Ecto neural progenitor cell (in vitro differentiated cells): ENCODE data around the gene SERPINB6.
"Not testable (repeated sequence)": the region's sequence is repeated elsewhere in the genome, so short reads cannot be mapped to it uniquely, and the experiment has no call there.

ENCODE experiments used
- DNase-seq: peaks from one replicate; pipeline ENCODE4 v3.0.0-alpha.2; 2018; ENCODE audit warnings: low spot score

Gene SERPINB6

GRCh38 chr6:2913621-2914317, 57.6 kb downstream of the SERPINB6 start:
- no peak for DNase-seq

DNA sequence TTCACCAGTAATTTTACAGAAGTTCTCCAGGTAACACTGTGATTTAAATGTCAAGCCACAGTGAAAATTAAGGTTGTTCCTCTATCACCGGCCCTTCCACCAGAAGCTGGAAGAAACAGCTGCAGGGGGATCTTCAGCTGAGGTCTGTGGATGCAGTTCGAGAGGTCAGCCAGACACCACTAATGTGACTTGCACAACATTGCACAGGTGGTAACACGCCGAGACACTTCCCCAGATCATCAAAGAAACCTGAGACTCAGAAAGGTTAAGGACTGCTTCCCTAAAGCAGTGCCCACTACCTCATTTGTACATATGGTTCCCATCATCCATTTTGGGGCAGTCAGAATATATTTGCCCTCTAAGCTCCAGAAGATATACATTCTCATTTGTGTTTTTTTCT, 60.2 kb downstream of the SERPINB6 start:
- DNase-seq: no peak

- DNase-seq: no peak
Observed at GRCh38 chr6:2909718-2910117, 61.6 kb downstream of the SERPINB6 start.

- DNase-seq: not testable (repeated sequence)
Observed at GRCh38 chr6:2909051-2909606, 62.2 kb downstream of the SERPINB6 start.

DNA sequence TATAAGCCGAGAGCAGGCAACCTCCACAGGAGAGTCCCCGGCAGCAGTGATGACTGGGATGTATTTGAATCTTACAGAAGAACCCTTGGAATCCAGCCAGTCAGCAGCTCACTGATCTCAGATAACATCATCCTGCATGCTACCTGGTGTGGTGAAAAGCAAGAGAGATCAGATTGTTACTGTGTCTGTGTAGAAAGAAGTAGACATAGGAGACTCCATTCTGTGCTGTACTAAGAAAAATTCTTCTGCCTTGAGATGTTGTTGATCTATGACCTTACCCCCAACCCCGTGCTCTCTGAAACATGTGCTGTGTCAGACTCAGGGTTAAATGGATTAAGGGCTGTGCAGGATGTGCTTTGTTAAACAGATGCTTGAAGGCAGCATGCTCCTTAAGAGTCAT, 62.9 kb downstream of the SERPINB6 start:
- not testable (repeated sequence) for DNase-seq

- not testable (repeated sequence) for DNase-seq
Observed at GRCh38 chr6:2903411-2904185, 67.8 kb downstream of the SERPINB6 start.

GRCh38 chr6:2901645-2902502, 69.5 kb downstream of the SERPINB6 start:
- DNase-seq: peak; percentile 43

GRCh38 chr6:2900821-2901644, 70.3 kb downstream of the SERPINB6 start:
- DNase-seq: peak; percentile 46

DNA sequence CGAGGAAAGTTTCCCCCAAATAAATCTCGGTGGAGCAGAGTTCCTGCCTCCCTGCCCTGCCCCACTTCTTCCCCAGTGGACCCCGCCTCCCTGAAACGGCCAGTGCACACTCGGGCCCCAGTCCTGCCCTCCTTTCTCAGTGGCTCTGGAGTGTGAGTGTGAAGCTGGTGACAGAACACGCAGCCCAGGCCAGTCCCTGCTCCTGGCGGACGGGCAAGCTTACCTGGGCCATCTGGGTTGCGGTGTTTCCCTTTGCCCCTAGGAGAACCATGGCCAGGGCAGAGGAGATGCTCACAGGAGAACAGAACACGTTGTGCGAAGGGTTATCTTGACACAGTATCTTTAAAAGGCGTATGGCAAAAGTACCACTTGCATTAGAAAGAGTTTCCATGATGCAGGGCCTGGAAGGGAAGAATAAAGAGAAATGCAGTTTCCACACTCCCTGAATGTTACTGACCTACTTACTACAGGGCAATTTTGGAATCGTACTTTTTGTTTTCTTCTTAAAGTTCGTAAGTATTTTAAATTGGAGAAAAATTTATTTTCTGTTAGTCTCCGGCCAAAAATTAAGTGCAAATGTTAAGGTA, 71.1 kb downstream of the SERPINB6 start:
- DNase-seq: peak; percentile 44

DNA sequence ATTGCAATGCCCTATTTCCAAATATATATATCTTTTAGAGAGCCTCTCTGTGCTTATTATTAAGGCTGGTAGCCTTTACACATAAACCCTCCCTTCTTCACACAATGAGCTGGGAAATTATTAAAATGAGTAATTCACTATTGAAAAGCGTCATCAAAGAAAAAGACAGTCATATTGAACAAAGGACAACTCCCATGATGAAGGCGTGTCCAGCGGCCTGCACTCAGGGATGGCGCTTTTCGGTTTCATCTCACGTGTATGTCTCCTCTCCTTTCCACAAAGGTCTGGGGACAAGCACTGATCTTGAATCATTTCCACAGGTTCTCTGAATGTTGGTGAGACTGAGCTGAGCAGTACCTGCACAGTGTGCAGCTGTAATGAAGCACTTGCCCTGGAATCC, 71.8 kb downstream of the SERPINB6 start:
- DNase-seq: no peak
